Tibial nerve (tissue), 4 donors: Measurements from ENCODE around the gene UGT1A4. TPM values are rescaled to one million over a fixed set of nuclear protein-coding genes. Genes with fewer than 3 reads are reported as not detected.
"Not testable (repeated sequence)": the region's sequence is repeated elsewhere in the genome, so short reads cannot be mapped to it uniquely, and the experiment has no call there.

Experiments used
- DNase-seq, 2 donors: peaks; one replicate each; pipeline ENCODE4 v3.0.0-alpha.2; 2019; ENCODE audit warnings: low spot score in 2 of 2
- H3K27ac ChIP-seq, 4 donors: fragments of 200-600 bp; sonication (generic) in 3 of 4; one replicate each; pipeline ENCODE4 v1.5.1; 2017 to 2019; ENCODE audit warnings: mild to moderate bottlenecking in 1 of 4
- H3K27me3 ChIP-seq, 2 donors: fragments of 200-600 bp; sonication (generic) in 1 of 2; one replicate each; pipeline versions ENCODE4 v1.5.1 to v1.6.0; 2017 to 2019
- H3K36me3 ChIP-seq, 3 donors: fragments of 200-600 bp; sonication (generic); one replicate each; pipeline ENCODE4 v1.5.1; 2018 to 2019
- H3K4me1 ChIP-seq, 4 donors: fragments of 200-600 bp; sonication (generic) in 3 of 4; one replicate each; pipeline ENCODE4 v1.5.1; 2017 to 2019
- H3K4me3 ChIP-seq, 4 donors: fragments of 200-600 bp; sonication (generic) in 3 of 4; one replicate each; pipeline ENCODE4 v1.5.1; 2017 to 2019; ENCODE audit warnings: mild to moderate bottlenecking in 1 of 4, moderate library complexity in 1 of 4
- H3K9me3 ChIP-seq, 4 donors: fragments of 200-600 bp; sonication (generic) in 3 of 4; one replicate each; pipeline ENCODE4 v1.5.1; 2017 to 2019
- CTCF ChIP-seq, 5 experiments: fragments of 200-600 bp in 3 of 5; fragments of 450-650 bp in 2 of 5; sonication (generic) in 3 of 5; IDR thresholded peaks; one replicate each; pipeline ENCODE4 v1.5.1; 2016 to 2019; ENCODE audit warnings: antibody characterized with exemption in 5 of 5, mild to moderate bottlenecking in 3 of 5, moderate library complexity in 2 of 5
- EP300 ChIP-seq, 2 donors: sonication (generic); formaldehyde crosslinking; IDR thresholded peaks; one replicate each; pipeline ENCODE4 v1.6.1; 2017; ENCODE audit warnings: antibody characterized with exemption in 2 of 2, mild to moderate bottlenecking in 1 of 2
- POLR2A ChIP-seq, 2 donors: fragments of 450-650 bp; IDR thresholded peaks; one replicate each; pipeline ENCODE4 v1.6.1; 2017; ENCODE audit warnings: antibody characterized with exemption in 2 of 2, mild to moderate bottlenecking in 2 of 2, moderate library complexity in 2 of 2
- WGBS, 2 donors: methylation state at CpG; one replicate each; pipeline ENCODE4 v1.1.5; 2018; 5-methylcytosine and 5-hydroxymethylcytosine counted together
- total RNA-seq, 4 donors: library from RNA; depleted of rRNA; stranded (reverse); fragments of >200 nt; gene quantifications; one replicate each; pipeline ENCODE4 v1.1.0, GENCODE V29; 2016

UGT1A4 gene
- total RNA-seq, 4 donors from 2014 or later: not detected

- WGBS, 2 donors: 62 to 64% methylated on average over 5 of the region's 5 CpGs
- Histone ChIP-seq H3K4me1 (no peaks in the 10 kb centered on the region), H3K27me3 (no peaks in the 10 kb centered on the region), H3K27ac (no peak overlapping the region), H3K36me3 (no peaks in the 10 kb centered on the region), H3K4me3 (no peak overlapping the region), H3K9me3 (peaks cover 0 to under 1% (median 0%) of the 10 kb centered on the region in 4 donors)
- DNase-seq: no peak
- TF ChIP-seq POLR2A (IDR thresholded peaks at IDR 0.05) (no peak), EP300 (IDR thresholded peaks at IDR 0.05) (no peak), CTCF (IDR thresholded peaks at IDR 0.05) (no peak)
Observed at GRCh38 chr2:233745073-233745755, 26.7 kb downstream of the UGT1A4 start.

GRCh38 chr2:233745838-233746237 lies 27.3 kb downstream of the UGT1A4 start:
- H3K9me3 ChIP-seq, H3K4me3 ChIP-seq, H3K36me3 ChIP-seq, H3K27me3 ChIP-seq, H3K27ac ChIP-seq, DNase-seq, H3K4me1 ChIP-seq: not testable (repeated sequence)
- WGBS, 2 donors: 57 to 60% methylated on average over 2 of the region's 2 CpGs

DNA sequence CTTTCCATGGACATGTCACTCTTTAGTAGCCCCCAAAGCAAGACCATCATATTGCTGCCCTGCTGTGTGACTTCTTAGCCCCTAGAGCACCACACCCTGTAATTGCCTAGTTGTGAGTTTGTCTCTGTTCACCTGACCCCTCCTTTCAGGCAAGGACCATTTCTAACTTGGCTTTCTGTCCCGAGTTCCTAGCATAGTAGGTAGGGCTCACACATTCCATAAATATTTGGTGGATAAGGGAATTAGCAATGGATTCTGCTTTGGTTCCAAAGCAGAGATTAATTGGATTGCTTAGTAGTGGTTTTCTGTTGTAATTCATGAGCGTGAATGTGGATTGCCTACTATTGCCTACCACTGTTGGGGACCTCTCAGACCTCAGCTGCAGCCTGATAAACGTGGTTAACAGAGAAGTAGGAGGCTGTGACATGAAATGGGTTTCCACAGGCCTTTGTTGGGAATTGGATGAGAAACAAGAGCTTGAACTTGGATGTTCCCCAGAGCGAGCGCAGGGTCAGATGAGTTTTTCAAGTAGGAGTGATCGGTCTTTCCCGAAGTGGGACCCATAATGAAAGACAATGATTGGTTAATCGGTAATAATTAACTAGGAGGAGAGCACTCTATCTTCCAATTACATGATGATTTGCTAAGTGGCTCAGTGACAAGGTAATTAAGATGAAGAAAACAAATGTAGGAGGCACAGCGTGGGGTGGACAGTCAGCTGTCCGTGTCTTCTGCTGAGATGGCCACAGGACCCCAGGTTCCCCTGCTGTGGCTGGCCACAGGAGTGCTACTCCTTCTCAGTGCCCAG lies 28.1 kb downstream of the UGT1A4 start:
- DNase-seq: no peak

GRCh38 chr2:233747283-233747544 lies 28.7 kb downstream of the UGT1A4 start:
- WGBS, 2 donors: 92 to 97% methylated on average over 6 of the region's 6 CpGs
- no peaks in the 10 kb centered on the region for H3K36me3 ChIP-seq
- no peak overlapping the region for H3K27ac ChIP-seq
- no peak for DNase-seq
- H3K4me1 ChIP-seq: no peaks in the 10 kb centered on the region
- no peaks in the 10 kb centered on the region for H3K27me3 ChIP-seq
- H3K4me3 ChIP-seq: no peak overlapping the region
- peaks cover 0 to 11% (median 1%) of the 10 kb centered on the region in 4 donors for H3K9me3 ChIP-seq
- TF ChIP-seq CTCF (IDR thresholded peaks at IDR 0.05) (no peak), POLR2A (IDR thresholded peaks at IDR 0.05) (no peak), EP300 (IDR thresholded peaks at IDR 0.05) (no peak)

More for the DNA sequence above, 28.1 kb downstream of the UGT1A4 start:
- Histone ChIP-seq H3K27me3 (no peaks in the 10 kb centered on the region), H3K9me3 (peaks cover 0 to 11% (median 1%) of the 10 kb centered on the region in 4 donors), H3K4me3 (no peak overlapping the region), H3K27ac (no peak overlapping the region), H3K4me1 (no peaks in the 10 kb centered on the region), H3K36me3 (no peaks in the 10 kb centered on the region)
- 73 to 78% methylated on average over 10 of the region's 10 CpGs for WGBS, 2 donors
- no peak for TF ChIP-seq POLR2A (IDR thresholded peaks at IDR 0.05)
- no peak for TF ChIP-seq CTCF (IDR thresholded peaks at IDR 0.05)
- TF ChIP-seq EP300 (IDR thresholded peaks at IDR 0.05): no peak

GRCh38 chr2:233750689-233751088 lies 32.2 kb downstream of the UGT1A4 start:
- 82 to 86% methylated on average over 2 of the region's 2 CpGs for WGBS, 2 donors
- not testable (repeated sequence) for DNase-seq, H3K36me3 ChIP-seq

DNA sequence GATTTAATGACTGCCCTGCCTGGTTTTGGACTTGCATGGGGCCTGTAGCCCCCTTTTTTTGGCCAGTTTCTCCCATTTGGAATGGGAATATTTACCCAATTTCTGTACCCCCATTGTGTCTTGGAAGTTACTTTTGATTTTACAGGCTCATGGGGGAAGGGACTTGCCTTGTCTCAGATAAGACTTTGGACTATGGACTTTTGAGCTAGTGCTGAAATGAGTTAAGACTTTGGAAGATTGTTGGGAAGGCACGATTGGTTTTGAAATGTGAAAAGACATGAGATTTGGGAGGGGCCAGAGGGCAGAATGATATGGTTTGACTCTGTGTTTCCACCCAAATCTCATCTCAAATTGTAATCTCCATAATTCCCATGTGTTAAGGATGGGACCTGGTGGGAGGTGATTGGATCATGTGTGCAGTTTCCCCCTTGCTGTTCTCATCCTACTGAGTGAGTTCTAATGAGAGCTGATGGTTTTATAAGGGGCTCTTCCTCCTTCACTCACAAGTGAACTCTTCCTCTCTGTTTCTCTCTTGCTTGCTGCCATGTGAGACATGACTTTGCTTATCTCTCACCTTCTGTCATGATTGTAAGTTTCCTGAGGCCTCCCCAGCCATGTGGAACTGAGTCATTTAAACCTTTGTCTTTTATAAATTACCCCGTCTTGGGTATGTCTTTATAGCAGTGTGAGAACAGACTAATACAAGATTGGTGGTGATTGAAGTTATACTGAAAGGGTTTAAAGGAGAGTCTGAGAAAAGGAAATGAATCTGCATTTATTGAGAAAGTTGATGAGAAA lies 32.9 kb downstream of the UGT1A4 start:
- DNase-seq, H3K4me1 ChIP-seq, H3K4me3 ChIP-seq, H3K27me3 ChIP-seq, H3K36me3 ChIP-seq, H3K27ac ChIP-seq: not testable (repeated sequence)
- 78 to 80% methylated on average over 2 of the region's 2 CpGs for WGBS, 2 donors
- peaks cover 0 to 11% (median 1%) of the 10 kb centered on the region in 4 donors for H3K9me3 ChIP-seq

More at GRCh38 chr2:233750689-233751088, 32.2 kb downstream of the UGT1A4 start:
- not testable (repeated sequence) for H3K4me1 ChIP-seq, H3K4me3 ChIP-seq, H3K27me3 ChIP-seq, H3K27ac ChIP-seq
- H3K9me3 ChIP-seq: peaks cover 0 to 11% (median 1%) of the 10 kb centered on the region in 4 donors
